Neuronal stem cell (in vitro differentiated cells): ENCODE data around the gene SLC38A10.
"Not testable (repeated sequence)": the region's sequence is repeated elsewhere in the genome, so short reads cannot be mapped to it uniquely, and the experiment has no call there.

Experiments
- DNase-seq: peaks from one replicate; pipeline ENCODE4 v3.0.0-alpha.2; 2013; ENCODE audit warnings: low spot score
- H2AFZ ChIP-seq: one replicate; pipeline ENCODE4 v1.6.1; 2013; ENCODE audit warnings: mild to moderate bottlenecking, low read length, inconsistent platforms
- H2AK5ac ChIP-seq: 2 replicates; pipeline ENCODE4 v1.6.1; 2013; ENCODE audit warnings: low read depth, mild to moderate bottlenecking, inconsistent platforms, low read length, moderate library complexity, mixed read lengths
- H2BK120ac ChIP-seq: 2 replicates; pipeline ENCODE4 v1.6.1; 2013; ENCODE audit warnings: low read depth, mild to moderate bottlenecking, inconsistent platforms, low read length, moderate library complexity, mixed read lengths
- H2BK12ac ChIP-seq: one replicate; pipeline ENCODE4 v1.6.1; 2013; ENCODE audit warnings: low read length, inconsistent platforms
- H2BK15ac ChIP-seq: 2 replicates; pipeline ENCODE4 v1.6.1; 2013; ENCODE audit warnings: mild to moderate bottlenecking, low read length, inconsistent platforms, mixed read lengths
- H2BK5ac ChIP-seq: one replicate; pipeline ENCODE4 v1.6.1; 2013; ENCODE audit warnings: inconsistent platforms, mild to moderate bottlenecking, low read length, moderate library complexity
- H3K14ac ChIP-seq: one replicate; pipeline ENCODE4 v1.6.1; 2013; ENCODE audit warnings: low read length, inconsistent platforms
- H3K18ac ChIP-seq: 2 replicates; pipeline ENCODE4 v1.6.1; 2013; ENCODE audit warnings: low read length, inconsistent platforms
- H3K23ac ChIP-seq: 2 replicates; pipeline ENCODE4 v1.6.1; 2013; ENCODE audit warnings: low read depth, mild to moderate bottlenecking, mixed read lengths, low read length, inconsistent platforms; ENCODE audit not compliant: poor library complexity
- H3K27ac ChIP-seq: replicated peaks from 3 replicates; pipeline ENCODE4 v1.5.1; 2013; ENCODE audit warnings: low read length, inconsistent platforms
- H3K27me3 ChIP-seq, 3 experiments: 2 replicates each; pipeline ENCODE4 v1.6.1; 2013; ENCODE audit warnings: low read length in 3 of 3, mild to moderate bottlenecking in 2 of 3, inconsistent platforms in 1 of 3, low read depth in 1 of 3, mixed read lengths in 1 of 3, moderate library complexity in 1 of 3; ENCODE audit not compliant: control insufficient read depth in 3 of 3, insufficient read depth in 3 of 3
- H3K36me3 ChIP-seq, 2 donors: replicated peaks in 1 of 2; 2 replicates each; pipeline ENCODE4 v1.6.1; 2013; ENCODE audit warnings: low read length in 2 of 2; ENCODE audit not compliant: control insufficient read depth in 2 of 2, insufficient read depth in 2 of 2
- H3K4ac ChIP-seq: 2 replicates; pipeline ENCODE4 v1.6.1; 2013; ENCODE audit warnings: inconsistent platforms, mild to moderate bottlenecking, low read length, moderate library complexity
- H3K4me1 ChIP-seq, 2 donors: 1 replicate in 1 of 2; 2 replicates in 1 of 2; pipeline ENCODE4 v1.6.1; 2013; ENCODE audit warnings: low read length in 2 of 2, low read depth in 1 of 2; ENCODE audit not compliant: control insufficient read depth in 2 of 2, insufficient read depth in 1 of 2
- H3K4me2 ChIP-seq: one replicate; pipeline ENCODE4 v1.6.1; 2013; ENCODE audit warnings: mild to moderate bottlenecking, low read length, inconsistent platforms; ENCODE audit not compliant: insufficient read depth, poor library complexity, severe bottlenecking
- H3K4me3 ChIP-seq, 2 donors: 2 replicates each; pipeline ENCODE4 v1.5.1; 2013; ENCODE audit warnings: low read length in 2 of 2, mild to moderate bottlenecking in 2 of 2, inconsistent platforms in 1 of 2, moderate library complexity in 1 of 2
- H3K79me1 ChIP-seq: one replicate; pipeline ENCODE4 v1.6.1; 2013; ENCODE audit warnings: low read depth, mild to moderate bottlenecking, inconsistent platforms, low read length, moderate library complexity
- H3K9ac ChIP-seq: one replicate; pipeline ENCODE4 v1.6.1; 2013; ENCODE audit warnings: mild to moderate bottlenecking, low read depth, low read length, inconsistent platforms; ENCODE audit not compliant: poor library complexity
- H3K9me3 ChIP-seq, 2 donors: replicated peaks in 1 of 2; 2 replicates each; pipeline versions ENCODE3 to v1.6.1; 2013; ENCODE audit warnings: low read length in 2 of 2, mild to moderate bottlenecking in 2 of 2, inconsistent platforms in 1 of 2, low read depth in 1 of 2, mixed read lengths in 1 of 2, moderate library complexity in 1 of 2; ENCODE audit not compliant: control insufficient read depth in 2 of 2, insufficient read depth in 1 of 2
- H4K8ac ChIP-seq: one replicate; pipeline ENCODE4 v1.6.1; 2013; ENCODE audit warnings: low read depth, mild to moderate bottlenecking, inconsistent platforms, low read length, moderate library complexity
- H4K91ac ChIP-seq: one replicate; pipeline ENCODE4 v1.6.1; 2013; ENCODE audit warnings: low read length, low read depth, mild to moderate bottlenecking, inconsistent platforms; ENCODE audit not compliant: poor library complexity
- WGBS, 2 donors: extraction: QIAGEN DNeasy Blood & Tissue Kit; methylation state at CpG; one replicate each; pipeline ENCODE4 v1.1.7; 2013; ENCODE audit warnings: missing lambda C conversion rate in 2 of 2, mixed read lengths in 1 of 2; ENCODE audit not compliant: insufficient read length in 2 of 2, insufficient replicate concordance in 1 of 2; ENCODE audit errors: extremely low coverage in 2 of 2; 5-methylcytosine and 5-hydroxymethylcytosine counted together

SLC38A10 gene

GRCh38 chr17:81227630-81228029, 67.5 kb downstream of the SLC38A10 start:
- H3K14ac ChIP-seq, H3K4me1 ChIP-seq, H3K27ac ChIP-seq, DNase-seq, H2AK5ac ChIP-seq, H4K8ac ChIP-seq, H3K23ac ChIP-seq, H3K9me3 ChIP-seq, H2BK15ac ChIP-seq, H3K27me3 ChIP-seq, H3K4me3 ChIP-seq, H2BK120ac ChIP-seq, H3K4ac ChIP-seq, H2BK12ac ChIP-seq, H2AFZ ChIP-seq, H3K18ac ChIP-seq, H3K4me2 ChIP-seq, H3K9ac ChIP-seq, H3K79me1 ChIP-seq, H4K91ac ChIP-seq, H2BK5ac ChIP-seq: not testable (repeated sequence)
- peaks cover 11 to 24% of the 10 kb centered on the region in 2 donors for H3K36me3 ChIP-seq
- no CpG with 5 or more reads among the region's 2 CpGs for WGBS, 2 donors

GRCh38 chr17:81223762-81224130, 71.4 kb downstream of the SLC38A10 start:
- no peak overlapping the region for H3K9ac ChIP-seq
- H3K4ac ChIP-seq = no peak overlapping the region
- WGBS, 2 donors = no CpG with 5 or more reads among the region's 11 CpGs
- peak overlapping the region; percentile 4 for H2AK5ac ChIP-seq
- no peak overlapping the region for H3K27ac ChIP-seq
- H3K9me3 ChIP-seq = peaks cover 0 to 2% of the 10 kb centered on the region in 2 donors
- peaks cover 13 to 20% of the 10 kb centered on the region in 2 donors for H3K4me1 ChIP-seq
- no peak overlapping the region for H2BK5ac ChIP-seq
- H3K14ac ChIP-seq = no peak overlapping the region
- H3K4me2 ChIP-seq = peak overlapping the region; percentile 32
- no peak for DNase-seq
- no peaks in the 10 kb centered on the region for H3K27me3 ChIP-seq
- H4K91ac ChIP-seq = no peak overlapping the region
- no peak overlapping the region for H2BK120ac ChIP-seq
- H3K4me3 ChIP-seq = no peak overlapping the region
- H2BK12ac ChIP-seq = no peak overlapping the region
- H3K79me1 ChIP-seq = peaks cover 13% of the 10 kb centered on the region
- H4K8ac ChIP-seq = no peak overlapping the region
- no peak overlapping the region for H2BK15ac ChIP-seq
- peaks cover 4 to 13% of the 10 kb centered on the region in 2 donors for H3K36me3 ChIP-seq
- peak overlapping the region; percentile 53 for H3K18ac ChIP-seq
- peak overlapping the region; percentile 96 for H2AFZ ChIP-seq
- H3K23ac ChIP-seq = no peak overlapping the region

- Histone ChIP-seq H2AFZ (peak within 1 kb of the TSS; percentile 96), H4K8ac (no peak within 1 kb of the TSS), H3K14ac (peak within 1 kb of the TSS; percentile 82), H3K79me1 (peaks cover 13% of the 10 kb centered on the region), H3K9me3 (peaks cover 0 to 2% of the 10 kb centered on the region in 2 donors), H3K4me1 (peaks cover 13 to 20% of the 10 kb centered on the region in 2 donors), H2BK15ac (peak within 1 kb of the TSS; percentile 81), H2BK120ac (no peak within 1 kb of the TSS), H4K91ac (no peak within 1 kb of the TSS), H3K9ac (peak within 1 kb of the TSS; percentile 97), H3K27me3 (no peaks in the 10 kb centered on the region), H2BK5ac (peak within 1 kb of the TSS; percentile 83), H3K4me2 (peak within 1 kb of the TSS; percentile 96), H2BK12ac (peak within 1 kb of the TSS; percentile 6), H3K4ac (peak within 1 kb of the TSS; percentile 89), H3K27ac (no peak within 1 kb of the TSS), H3K36me3 (peaks cover 4 to 14% of the 10 kb centered on the region in 2 donors), H3K23ac (peak within 1 kb of the TSS; percentile 80), H3K18ac (peak within 1 kb of the TSS; percentile 69), H2AK5ac (peak within 1 kb of the TSS; percentile 84), H3K4me3 (peak within 1 kb of the TSS; percentile 92 to 96)
- WGBS, 2 donors = no CpG with 5 or more reads among the region's 79 CpGs
- DNase-seq = peak; percentile 98
These were observed 72.0 kb downstream of the SLC38A10 start, which contains the start of gene CEP131 for GRCh38 chr17:81222906-81223761. Gene CEP131, minus strand, starts transcription at chr17:81222965. Its CDS starts 2,909 bp downstream, at chr17:81220056.

- peak overlapping the region; percentile 80 for H3K23ac ChIP-seq
- no peak for DNase-seq
- H3K27ac ChIP-seq = no peak overlapping the region
- no peak overlapping the region for H2BK12ac ChIP-seq
- H3K4me1 ChIP-seq = peaks cover 13 to 20% of the 10 kb centered on the region in 2 donors
- H2AK5ac ChIP-seq = peak overlapping the region; percentile 84
- H3K9me3 ChIP-seq = peaks cover 0 to 2% of the 10 kb centered on the region in 2 donors
- no peaks in the 10 kb centered on the region for H3K27me3 ChIP-seq
- no CpG with 5 or more reads among the region's 30 CpGs for WGBS, 2 donors
- no peak overlapping the region for H4K8ac ChIP-seq
- H3K4me3 ChIP-seq = peak overlapping the region; percentile 92 to 96
- peak overlapping the region; percentile 97 for H3K9ac ChIP-seq
- peaks cover 13% of the 10 kb centered on the region for H3K79me1 ChIP-seq
- peak overlapping the region; percentile 81 for H2BK15ac ChIP-seq
- H4K91ac ChIP-seq = no peak overlapping the region
- H3K18ac ChIP-seq = peak overlapping the region; percentile 69
- peak overlapping the region; percentile 94 for H2AFZ ChIP-seq
- H3K4ac ChIP-seq = peak overlapping the region; percentile 89
- peak overlapping the region; percentile 82 for H3K14ac ChIP-seq
- peak overlapping the region; percentile 83 for H2BK5ac ChIP-seq
- H2BK120ac ChIP-seq = no peak overlapping the region
- H3K4me2 ChIP-seq = peak overlapping the region; percentile 96
- peaks cover 5 to 17% of the 10 kb centered on the region in 2 donors for H3K36me3 ChIP-seq
These were observed 72.5 kb downstream of the SLC38A10 start for GRCh38 chr17:81222620-81222905.
